ENCODE measurements around the gene ZYX. TPM values are rescaled to one million over a fixed set of nuclear protein-coding genes. Genes with fewer than 3 reads are reported as not detected.

The ZYX gene
- total and polyA plus RNA-seq, 9 of the 15 experiments (the other 6 are each of a cell fraction or from before 2014, with no cell fraction given): 1.8 to 130 (median 15.7) TPM

GRCh38 chr7:143341842-143342241 is 39.3 kb upstream of the ZYX start:
- Histone ChIP-seq H2AFZ (ENCODE audit: low read depth, low read length) (no peak overlapping the region), H3K27me3 (ENCODE audit: control insufficient read depth in 2 of 2, insufficient read depth in 2 of 2, low read length in 2 of 2) (peaks cover 30 to 42% of the 10 kb centered on the region in 2 experiments), H3K4me1 (replicated peaks in 1 of 2; ENCODE audit: control insufficient read depth in 2 of 2, insufficient read depth in 2 of 2, low read length in 2 of 2) (peaks cover 0 to 7% of the 10 kb centered on the region in 2 experiments; a peak in 2 of 5 replicates), H3K4me3 (no peak overlapping the region), H4K20me1 (replicated peaks; ENCODE audit: control insufficient read depth, insufficient read depth, low read length) (no peaks in the 10 kb centered on the region), H3K4me2 (ENCODE audit: insufficient read depth, low read length) (no peak overlapping the region), H3K9ac (ENCODE audit: insufficient read depth in 1 of 2, low read depth in 2 of 2, low read length in 2 of 2) (no peak overlapping the region), H3K9me1 (ENCODE audit: control insufficient read depth, insufficient read depth, low read length) (no peaks in the 10 kb centered on the region), H3K9me3 (replicated peaks; ENCODE audit: control insufficient read depth, insufficient read depth, low read depth, low read length) (no peaks in the 10 kb centered on the region), H3K79me2 (ENCODE audit: control insufficient read depth, insufficient read depth, low read length) (no peaks in the 10 kb centered on the region), H3K36me3 (ENCODE audit: control insufficient read depth, insufficient read depth, low read length) (no peaks in the 10 kb centered on the region), H3K27ac (ENCODE audit: extremely low read depth, low read depth, low read length) (no peak overlapping the region)
- intact Hi-C loops (cut with micrococcal nuclease): no loop called here
- DNase-seq (ENCODE audit: extremely low read depth in 1 of 4, low spot score in 3 of 4) (no peak), FAIRE-seq (no peak), ATAC-seq (no peak)
- no TSS peak for BruUV-seq (replicated peaks)
- ChIA-PET CTCF (ENCODE audit: low intra/inter-chr PET ratio) (no interaction called here), POLR2A (no interaction called here)
- under 1% methylated on average over 8 of the region's 8 CpGs for WGBS (ENCODE audit: insufficient coverage, low coverage, missing lambda C conversion rate)
- TF ChIP-seq NUFIP1 (IDR thresholded peaks at IDR 0.05; ENCODE audit: partially characterized antibody) (no peak), PHF21A (IDR thresholded peaks at IDR 0.05; ENCODE audit: borderline replicate concordance, low read depth) (0 out of 2 replicates have a peak, but pooled peaks have one; percentile 51), NCOA1 (IDR thresholded peaks at IDR 0.05; ENCODE audit: low read depth) (no peak), KDM1A (IDR thresholded peaks at IDR 0.05) (peak in 1 of 2 experiments; percentile 65; a peak in 2 of 4 replicates), CBFA2T3 (IDR thresholded peaks at IDR 0.05) (peak; percentile 8; the same call in 1 of the 2 replicates)
- in situ Hi-C loops (cut with MboI): no loop called here

GRCh38 chr7:143343596-143343995 is 37.5 kb upstream of the ZYX start:
- H3K27me3 ChIP-seq (ENCODE audit: control insufficient read depth in 2 of 2, insufficient read depth in 2 of 2, low read length in 2 of 2): peaks cover 28 to 36% of the 10 kb centered on the region in 2 experiments
- H3K36me3 ChIP-seq (ENCODE audit: control insufficient read depth, insufficient read depth, low read length): no peaks in the 10 kb centered on the region
- no peak overlapping the region for H2AFZ ChIP-seq (ENCODE audit: low read depth, low read length)
- peaks cover 0 to 7% of the 10 kb centered on the region in 2 experiments; a peak in 2 of 5 replicates for H3K4me1 ChIP-seq (replicated peaks in 1 of 2; ENCODE audit: control insufficient read depth in 2 of 2, insufficient read depth in 2 of 2, low read length in 2 of 2)
- no peaks in the 10 kb centered on the region for H4K20me1 ChIP-seq (replicated peaks; ENCODE audit: control insufficient read depth, insufficient read depth, low read length)
- no peaks in the 10 kb centered on the region for H3K79me2 ChIP-seq (ENCODE audit: control insufficient read depth, insufficient read depth, low read length)
- H3K4me2 ChIP-seq (ENCODE audit: insufficient read depth, low read length): no peak overlapping the region
- H3K9me3 ChIP-seq (replicated peaks; ENCODE audit: control insufficient read depth, insufficient read depth, low read depth, low read length): no peaks in the 10 kb centered on the region
- BruUV-seq (replicated peaks): no TSS peak
- no peak overlapping the region for H3K27ac ChIP-seq (ENCODE audit: extremely low read depth, low read depth, low read length)
- CTCF ChIA-PET (ENCODE audit: low intra/inter-chr PET ratio): no interaction called here
- 3% methylated on average over 3 of the region's 3 CpGs for WGBS (ENCODE audit: insufficient coverage, low coverage, missing lambda C conversion rate)
- ATAC-seq: no peak
- POLR2A ChIA-PET: interaction anchor here (0.9 kb wide), 1 partner anchor 109 kb away, joined by 3 read pairs; no protein-coding TSS in a partner anchor
- intact Hi-C loops (cut with micrococcal nuclease): no loop called here
- no peak overlapping the region for H3K4me3 ChIP-seq
- H3K9ac ChIP-seq (ENCODE audit: insufficient read depth in 1 of 2, low read depth in 2 of 2, low read length in 2 of 2): no peak overlapping the region
- in situ Hi-C loops (cut with MboI): no loop called here
- FAIRE-seq: no peak
- no peak for DNase-seq (ENCODE audit: extremely low read depth in 1 of 4, low spot score in 3 of 4)
- H3K9me1 ChIP-seq (ENCODE audit: control insufficient read depth, insufficient read depth, low read length): no peaks in the 10 kb centered on the region
- TF ChIP-seq ZHX1 (conservative IDR thresholded peaks at IDR 0.05; ENCODE audit: low read length) (no peak), ATF7 (IDR thresholded peaks at IDR 0.05) (no peak), YY1 (IDR thresholded peaks at IDR 0.05; ENCODE audit: borderline replicate concordance in 1 of 3, control insufficient read depth in 1 of 3, extremely low read depth in 1 of 3, insufficient read depth in 3 of 3, insufficient read length in 1 of 3, insufficient replicate concordance in 2 of 3, low read depth in 1 of 3, low read length in 2 of 3) (peak in 1 of 3 experiments; percentile 35), AFF1 (IDR thresholded peaks at IDR 0.05; ENCODE audit: low read depth in 1 of 2, partially characterized antibody in 2 of 2) (no peak)

Data from K562 (cell line).